ENCODE data around the gene PTPRF. TPM values are rescaled to one million over a fixed set of nuclear protein-coding genes. Genes with fewer than 3 reads are reported as not detected.

The PTPRF gene
- polyA plus RNA-seq, 3 donors: not detected

DNA sequence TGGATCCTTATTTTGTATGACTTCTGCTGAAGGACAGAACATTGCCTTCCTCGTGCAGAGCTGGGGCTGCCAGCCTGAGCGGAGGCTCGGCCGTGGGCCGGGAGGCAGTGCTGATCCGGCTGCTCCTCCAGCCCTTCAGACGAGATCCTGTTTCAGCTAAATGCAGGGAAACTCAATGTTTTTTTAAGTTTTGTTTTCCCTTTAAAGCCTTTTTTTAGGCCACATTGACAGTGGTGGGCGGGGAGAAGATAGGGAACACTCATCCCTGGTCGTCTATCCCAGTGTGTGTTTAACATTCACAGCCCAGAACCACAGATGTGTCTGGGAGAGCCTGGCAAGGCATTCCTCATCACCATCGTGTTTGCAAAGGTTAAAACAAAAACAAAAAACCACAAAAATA is 91.8 kb downstream of the PTPRF start:
- Histone ChIP-seq H3K4me2 (replicated peaks; ENCODE audit: extremely low read depth, low read length, poor library complexity, severe bottlenecking) (no peak overlapping the region), H3K27me3 (ENCODE audit: control insufficient read depth in 2 of 2, insufficient read depth in 2 of 2, low read length in 2 of 2) (no peaks in the 10 kb centered on the region), H4K20me1 (ENCODE audit: insufficient read depth, low read length) (no peaks in the 10 kb centered on the region), H3K9me3 (replicated peaks in 1 of 2; ENCODE audit: control insufficient read depth in 1 of 2, insufficient read depth in 1 of 2, low read length in 2 of 2) (no peaks in the 10 kb centered on the region), H3K36me3 (replicated peaks in 1 of 2; ENCODE audit: control insufficient read depth in 1 of 2, insufficient read depth in 2 of 2, low read length in 2 of 2) (no peaks in the 10 kb centered on the region), H2AFZ (ENCODE audit: insufficient read depth, low read depth, low read length, poor library complexity, severe bottlenecking) (no peak overlapping the region), H3K4me1 (ENCODE audit: control insufficient read depth in 1 of 2, insufficient read depth in 2 of 2, low read length in 2 of 2) (no peaks in the 10 kb centered on the region), H3K27ac (ENCODE audit: low read depth in 1 of 2, low read length in 2 of 2) (no peak overlapping the region), H3K4me3 (replicated peaks in 1 of 3; ENCODE audit: low read depth in 2 of 3, low read length in 3 of 3) (no peak overlapping the region), H3K9ac (ENCODE audit: insufficient read depth, low read length, poor library complexity, severe bottlenecking) (no peak overlapping the region), H3K79me2 (ENCODE audit: insufficient read depth, low read length) (no peaks in the 10 kb centered on the region)
- Mint-ChIP-seq H3K27me3 (ENCODE audit: low read depth in 3 of 3) (peaks cover 0 to 5% (median 3%) of the 10 kb centered on the region in 3 donors), H3K4me1 (no peaks in the 10 kb centered on the region), H3K27ac (no peak overlapping the region), H3K4me3 (no peak overlapping the region), H3K36me3 (no peaks in the 10 kb centered on the region), H3K9me3 (no peaks in the 10 kb centered on the region)
- no peak for DNase-seq
- WGBS (ENCODE audit: insufficient coverage): 95% methylated on average over 7 of the region's 10 CpGs
- intact Hi-C loops (cut with micrococcal nuclease): no loop called here
- TF ChIP-seq, protein P1, sequence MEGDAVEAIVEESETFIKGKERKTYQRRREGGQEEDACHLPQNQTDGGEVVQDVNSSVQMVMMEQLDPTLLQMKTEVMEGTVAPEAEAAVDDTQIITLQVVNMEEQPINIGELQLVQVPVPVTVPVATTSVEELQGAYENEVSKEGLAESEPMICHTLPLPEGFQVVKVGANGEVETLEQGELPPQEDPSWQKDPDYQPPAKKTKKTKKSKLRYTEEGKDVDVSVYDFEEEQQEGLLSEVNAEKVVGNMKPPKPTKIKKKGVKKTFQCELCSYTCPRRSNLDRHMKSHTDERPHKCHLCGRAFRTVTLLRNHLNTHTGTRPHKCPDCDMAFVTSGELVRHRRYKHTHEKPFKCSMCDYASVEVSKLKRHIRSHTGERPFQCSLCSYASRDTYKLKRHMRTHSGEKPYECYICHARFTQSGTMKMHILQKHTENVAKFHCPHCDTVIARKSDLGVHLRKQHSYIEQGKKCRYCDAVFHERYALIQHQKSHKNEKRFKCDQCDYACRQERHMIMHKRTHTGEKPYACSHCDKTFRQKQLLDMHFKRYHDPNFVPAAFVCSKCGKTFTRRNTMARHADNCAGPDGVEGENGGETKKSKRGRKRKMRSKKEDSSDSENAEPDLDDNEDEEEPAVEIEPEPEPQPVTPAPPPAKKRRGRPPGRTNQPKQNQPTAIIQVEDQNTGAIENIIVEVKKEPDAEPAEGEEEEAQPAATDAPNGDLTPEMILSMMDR (IDR thresholded peaks at IDR 0.05): no peak

DNA sequence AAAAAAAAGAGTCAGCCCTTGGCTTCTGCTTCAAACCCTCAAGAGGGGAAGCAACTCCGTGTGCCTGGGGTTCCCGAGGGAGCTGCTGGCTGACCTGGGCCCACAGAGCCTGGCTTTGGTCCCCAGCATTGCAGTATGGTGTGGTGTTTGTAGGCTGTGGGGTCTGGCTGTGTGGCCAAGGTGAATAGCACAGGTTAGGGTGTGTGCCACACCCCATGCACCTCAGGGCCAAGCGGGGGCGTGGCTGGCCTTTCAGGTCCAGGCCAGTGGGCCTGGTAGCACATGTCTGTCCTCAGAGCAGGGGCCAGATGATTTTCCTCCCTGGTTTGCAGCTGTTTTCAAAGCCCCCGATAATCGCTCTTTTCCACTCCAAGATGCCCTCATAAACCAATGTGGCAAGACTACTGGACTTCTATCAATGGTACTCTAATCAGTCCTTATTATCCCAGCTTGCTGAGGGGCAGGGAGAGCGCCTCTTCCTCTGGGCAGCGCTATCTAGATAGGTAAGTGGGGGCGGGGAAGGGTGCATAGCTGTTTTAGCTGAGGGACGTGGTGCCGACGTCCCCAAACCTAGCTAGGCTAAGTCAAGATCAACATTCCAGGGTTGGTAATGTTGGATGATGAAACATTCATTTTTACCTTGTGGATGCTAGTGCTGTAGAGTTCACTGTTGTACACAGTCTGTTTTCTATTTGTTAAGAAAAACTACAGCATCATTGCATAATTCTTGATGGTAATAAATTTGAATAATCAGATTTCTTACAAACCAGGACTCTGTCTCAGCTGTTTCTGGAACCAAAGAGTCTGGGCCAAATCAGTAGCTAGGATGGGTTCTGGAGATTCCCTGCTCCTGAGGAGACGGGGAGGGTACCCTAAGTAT is 92.5 kb downstream of the PTPRF start:
- no peaks in the 10 kb centered on the region for H3K27me3 ChIP-seq (ENCODE audit: control insufficient read depth in 2 of 2, insufficient read depth in 2 of 2, low read length in 2 of 2)
- no peak overlapping the region for H3K4me3 ChIP-seq (replicated peaks in 1 of 3; ENCODE audit: low read depth in 2 of 3, low read length in 3 of 3)
- H3K27ac ChIP-seq (ENCODE audit: low read depth in 1 of 2, low read length in 2 of 2): no peak overlapping the region
- no peaks in the 10 kb centered on the region for H3K4me1 ChIP-seq (ENCODE audit: control insufficient read depth in 1 of 2, insufficient read depth in 2 of 2, low read length in 2 of 2)
- Mint-ChIP-seq H3K27me3 (ENCODE audit: low read depth in 3 of 3) (peaks cover 0 to 5% (median 3%) of the 10 kb centered on the region in 3 donors), H3K4me3 (no peak overlapping the region), H3K4me1 (no peaks in the 10 kb centered on the region), H3K9me3 (no peaks in the 10 kb centered on the region), H3K27ac (no peak overlapping the region), H3K36me3 (no peaks in the 10 kb centered on the region)
- no peak overlapping the region for H3K9ac ChIP-seq (ENCODE audit: insufficient read depth, low read length, poor library complexity, severe bottlenecking)
- H4K20me1 ChIP-seq (ENCODE audit: insufficient read depth, low read length): no peaks in the 10 kb centered on the region
- no peak for DNase-seq
- intact Hi-C loops (cut with micrococcal nuclease): no loop called here
- TF ChIP-seq, protein P1 (IDR thresholded peaks at IDR 0.05): no peak
- H2AFZ ChIP-seq (ENCODE audit: insufficient read depth, low read depth, low read length, poor library complexity, severe bottlenecking): peak overlapping the region; percentile 3
- H3K9me3 ChIP-seq (replicated peaks in 1 of 2; ENCODE audit: control insufficient read depth in 1 of 2, insufficient read depth in 1 of 2, low read length in 2 of 2): no peaks in the 10 kb centered on the region
- no peak overlapping the region for H3K4me2 ChIP-seq (replicated peaks; ENCODE audit: extremely low read depth, low read length, poor library complexity, severe bottlenecking)
- no peaks in the 10 kb centered on the region for H3K36me3 ChIP-seq (replicated peaks in 1 of 2; ENCODE audit: control insufficient read depth in 1 of 2, insufficient read depth in 2 of 2, low read length in 2 of 2)
- H3K79me2 ChIP-seq (ENCODE audit: insufficient read depth, low read length): no peaks in the 10 kb centered on the region
- 90% methylated on average over 4 of the region's 13 CpGs for WGBS (ENCODE audit: insufficient coverage)
